CD4-positive, alpha-beta T cell (primary cell): Measurements from ENCODE around the gene FGFR1OP2. TPM values are rescaled to one million over a fixed set of nuclear protein-coding genes. Genes with fewer than 3 reads are reported as not detected.

Experiments
- ATAC-seq: fragments of 200-7000 bp; cut with Tn5 transposase; one replicate; pipeline ENCODE4 v1.10.0; 2022; ENCODE audit warnings: mild to moderate bottlenecking; ENCODE audit not compliant: poor library complexity
- CTCF ChIA-PET: fragments of 350-600 bp; sonication (Branson Sonifier 250); formaldehyde crosslinking; loops from one replicate; lab custom pipeline; 2021; ENCODE audit warnings: antibody characterized with exemption, inconsistent platforms; lab: Charles Lee
- POLR2A ChIA-PET: fragments of 350-600 bp; sonication (Branson Sonifier 250); formaldehyde crosslinking; loops from one replicate; lab custom pipeline; 2021; ENCODE audit warnings: antibody characterized with exemption, inconsistent platforms; lab: Charles Lee
- DNase-seq, 14 experiments: peaks; one replicate each; pipeline ENCODE4 v3.0.0-alpha.2; 2013 to 2020; ENCODE audit warnings: mixed read lengths in 2 of 14
- H3K27ac ChIP-seq, 2 donors: one replicate each; pipeline versions ENCODE4 v1.5.1 to v1.7.0; 2013; ENCODE audit warnings: low read length in 2 of 2, low read depth in 1 of 2, mild to moderate bottlenecking in 1 of 2
- H3K27me3 ChIP-seq, 2 experiments: 1 replicate in 1 of 2; 2 replicates in 1 of 2; pipeline versions ENCODE4 v1.6.1 to v1.7.0; 2013; ENCODE audit warnings: low read length in 2 of 2, control low read depth in 1 of 2, mild to moderate bottlenecking in 1 of 2, moderate library complexity in 1 of 2; ENCODE audit not compliant: insufficient read depth in 2 of 2, control insufficient read depth in 1 of 2
- H3K36me3 ChIP-seq: one replicate; pipeline ENCODE4 v1.6.1; 2013; ENCODE audit warnings: low read length, control low read depth; ENCODE audit not compliant: insufficient read depth
- H3K4me1 ChIP-seq: one replicate; pipeline ENCODE4 v1.6.1; 2013; ENCODE audit warnings: low read length, control low read depth; ENCODE audit not compliant: insufficient read depth
- H3K4me3 ChIP-seq: one replicate; pipeline ENCODE4 v1.5.1; 2013; ENCODE audit warnings: mild to moderate bottlenecking, low read length, moderate library complexity
- H3K9me3 ChIP-seq, 2 experiments: 1 replicate in 1 of 2; 2 replicates in 1 of 2; pipeline versions ENCODE4 v1.6.1 to v1.7.0; 2013; ENCODE audit warnings: low read length in 2 of 2, mild to moderate bottlenecking in 2 of 2, control low read depth in 1 of 2, moderate library complexity in 1 of 2; ENCODE audit not compliant: control insufficient read depth in 1 of 2, insufficient read depth in 1 of 2
- H3K27ac Mint-ChIP-seq: one replicate; pipeline ENCODE4 v1.8.0; 2020; ENCODE audit warnings: mixed read lengths
- H3K27me3 Mint-ChIP-seq: one replicate; pipeline ENCODE4 v1.8.0; 2021; ENCODE audit warnings: mixed read lengths
- H3K36me3 Mint-ChIP-seq: one replicate; pipeline ENCODE4 v1.8.0; 2021; ENCODE audit warnings: low read depth, mixed read lengths
- H3K4me1 Mint-ChIP-seq: one replicate; pipeline ENCODE4 v1.8.0; 2021; ENCODE audit warnings: low read depth, mixed read lengths
- H3K4me3 Mint-ChIP-seq: one replicate; pipeline ENCODE4 v1.8.0; 2020; ENCODE audit warnings: mild to moderate bottlenecking, mixed read lengths
- H3K9me3 Mint-ChIP-seq: one replicate; pipeline ENCODE4 v1.8.0; 2020; ENCODE audit warnings: mixed read lengths
- intact Hi-C, 2 experiments: fragments of 100-400 bp; cut with DNase I in 1 of 2; cut with micrococcal nuclease in 1 of 2; formaldehyde crosslinking; loops; one replicate each; pipeline versions ENCODE4 v1.15.1 to v1.9.0; 2023 to 2025; cut with DNase I, micrococcal nuclease
- total RNA-seq, 174 experiments: library from RNA in 2 of 174; stranded (reverse) in 2 of 174; gene quantifications; one replicate each; pipeline ENCODE4 v1.2.3 and lab custom pipeline; 2021 to 2026
- TF ChIP-seq, protein P1 (sequence below): fragments of 200-600 bp; IDR thresholded peaks from one replicate; pipeline ENCODE4 v1.8.0; 2022; ENCODE audit warnings: antibody characterized with exemption, mild to moderate bottlenecking

The FGFR1OP2 gene
- total RNA-seq, 2 experiments from 2014 or later = 44.8 to 46.8 TPM

DNA sequence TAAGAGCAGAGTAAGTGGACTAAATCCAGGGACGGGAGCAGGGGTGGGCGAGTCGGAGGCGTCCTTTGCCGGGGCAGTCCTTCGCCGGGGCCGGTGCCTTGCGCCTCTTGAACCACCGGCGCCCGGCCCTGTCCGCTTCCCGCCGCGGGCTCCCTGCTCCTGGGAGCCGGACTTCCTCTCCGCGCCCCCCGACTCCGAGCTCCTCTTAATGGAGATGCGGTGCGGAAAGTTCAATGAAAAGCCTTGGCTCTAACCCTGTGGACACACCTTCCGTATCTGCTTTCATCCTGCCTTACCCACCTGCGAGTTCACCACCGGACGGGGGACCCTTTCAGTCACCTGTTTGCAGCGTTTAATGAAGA, 412 bp downstream of the FGFR1OP2 start:
- Histone ChIP-seq H3K9me3 (no peaks in the 10 kb centered on the region), H3K27ac (peak overlapping the region; percentile 94 to 95), H3K4me1 (peaks cover 27% of the 10 kb centered on the region), H3K36me3 (peaks cover 2% of the 10 kb centered on the region), H3K4me3 (peak overlapping the region; percentile 71), H3K27me3 (no peaks in the 10 kb centered on the region)
- peak overlapping the region; percentile 86 for H3K27ac Mint-ChIP-seq
- peaks cover 80% of the 10 kb centered on the region for H3K4me1 Mint-ChIP-seq
- POLR2A ChIA-PET = interaction anchor here (0.6 to 2.2 kb wide), 5 partner anchors 15 to 306 kb away, joined by 3 to 10 read pairs (median 5); partner anchors contain the start of genes MED21, STK38L and TM7SF3
- ATAC-seq (peak; percentile 4), DNase-seq (peak in 6 of 14 experiments; percentile 9 to 51 (median 22))
- TF ChIP-seq, protein P1, sequence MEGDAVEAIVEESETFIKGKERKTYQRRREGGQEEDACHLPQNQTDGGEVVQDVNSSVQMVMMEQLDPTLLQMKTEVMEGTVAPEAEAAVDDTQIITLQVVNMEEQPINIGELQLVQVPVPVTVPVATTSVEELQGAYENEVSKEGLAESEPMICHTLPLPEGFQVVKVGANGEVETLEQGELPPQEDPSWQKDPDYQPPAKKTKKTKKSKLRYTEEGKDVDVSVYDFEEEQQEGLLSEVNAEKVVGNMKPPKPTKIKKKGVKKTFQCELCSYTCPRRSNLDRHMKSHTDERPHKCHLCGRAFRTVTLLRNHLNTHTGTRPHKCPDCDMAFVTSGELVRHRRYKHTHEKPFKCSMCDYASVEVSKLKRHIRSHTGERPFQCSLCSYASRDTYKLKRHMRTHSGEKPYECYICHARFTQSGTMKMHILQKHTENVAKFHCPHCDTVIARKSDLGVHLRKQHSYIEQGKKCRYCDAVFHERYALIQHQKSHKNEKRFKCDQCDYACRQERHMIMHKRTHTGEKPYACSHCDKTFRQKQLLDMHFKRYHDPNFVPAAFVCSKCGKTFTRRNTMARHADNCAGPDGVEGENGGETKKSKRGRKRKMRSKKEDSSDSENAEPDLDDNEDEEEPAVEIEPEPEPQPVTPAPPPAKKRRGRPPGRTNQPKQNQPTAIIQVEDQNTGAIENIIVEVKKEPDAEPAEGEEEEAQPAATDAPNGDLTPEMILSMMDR = no peak
- H3K9me3 Mint-ChIP-seq = no peaks in the 10 kb centered on the region
- peaks cover 37% of the 10 kb centered on the region for H3K36me3 Mint-ChIP-seq
- CTCF ChIA-PET = interaction anchor here (0.9 to 1.3 kb wide), 2 partner anchors 33 to 76 kb away, joined by 3 to 6 read pairs; partner anchors contain the start of gene TM7SF3
- intact Hi-C loops = loop anchor here (1.0 to 5.0 kb wide), 3 partner anchors 34 to 369 kb away; no protein-coding TSS in a partner anchor
- H3K4me3 Mint-ChIP-seq = peak overlapping the region; percentile 90
- no peaks in the 10 kb centered on the region for H3K27me3 Mint-ChIP-seq

GRCh38 chr12:26939192-26939832, 1.0 kb downstream of the FGFR1OP2 start:
- Histone ChIP-seq H3K4me1 (peaks cover 27% of the 10 kb centered on the region), H3K27ac (peak overlapping the region; percentile 94 to 95), H3K36me3 (peaks cover 2% of the 10 kb centered on the region), H3K9me3 (no peaks in the 10 kb centered on the region), H3K27me3 (no peaks in the 10 kb centered on the region), H3K4me3 (peak overlapping the region; percentile 71)
- POLR2A ChIA-PET = interaction anchor here (0.7 to 2.2 kb wide), 4 partner anchors 14 to 83 kb away, joined by 3 to 10 read pairs (median 6); partner anchors contain the start of genes MED21 and TM7SF3
- peak in 3 of 14 experiments; percentile 31 to 43 (median 35) for DNase-seq
- CTCF ChIA-PET = interaction anchor here (0.9 to 1.3 kb wide), 2 partner anchors 33 to 75 kb away, joined by 3 to 6 read pairs; partner anchors contain the start of gene TM7SF3
- Mint-ChIP-seq H3K4me1 (peaks cover 82% of the 10 kb centered on the region), H3K9me3 (no peaks in the 10 kb centered on the region), H3K27me3 (no peaks in the 10 kb centered on the region), H3K27ac (peak overlapping the region; percentile 86), H3K4me3 (peak overlapping the region; percentile 90), H3K36me3 (peaks cover 40% of the 10 kb centered on the region)
- no peak for ATAC-seq
- TF ChIP-seq, protein P1 = no peak
- intact Hi-C loops = loop anchor here (1.0 to 5.0 kb wide), 3 partner anchors 33 to 368 kb away; no protein-coding TSS in a partner anchor

GRCh38 chr12:26939953-26940352, 1.7 kb downstream of the FGFR1OP2 start:
- no peaks in the 10 kb centered on the region for H3K27me3 Mint-ChIP-seq
- H3K4me1 ChIP-seq = peaks cover 23% of the 10 kb centered on the region
- H3K9me3 Mint-ChIP-seq = no peaks in the 10 kb centered on the region
- DNase-seq = peak in 2 of 14 experiments; percentile 15 to 23
- CTCF ChIA-PET = interaction anchor here (1.3 kb wide), 1 partner anchor 74 kb away, joined by 6 read pairs; the partner anchor contains the start of gene TM7SF3
- peak overlapping the region; percentile 94 to 95 for H3K27ac ChIP-seq
- intact Hi-C loops = loop anchor here (1.0 to 5.0 kb wide), 4 partner anchors 32 to 767 kb away; no protein-coding TSS in a partner anchor
- H3K27ac Mint-ChIP-seq = peak overlapping the region; percentile 86
- H3K27me3 ChIP-seq = no peaks in the 10 kb centered on the region
- peaks cover 37% of the 10 kb centered on the region for H3K36me3 Mint-ChIP-seq
- H3K4me3 Mint-ChIP-seq = peak overlapping the region; percentile 90
- POLR2A ChIA-PET = interaction anchor here (1.0 to 2.2 kb wide), 3 partner anchors 32 to 83 kb away, joined by 5 to 10 read pairs (median 6); partner anchors contain the start of genes MED21 and TM7SF3
- ATAC-seq = no peak
- TF ChIP-seq, protein P1 = no peak
- peaks cover under 1% of the 10 kb centered on the region for H3K36me3 ChIP-seq
- H3K4me1 Mint-ChIP-seq = peaks cover 82% of the 10 kb centered on the region
- peak overlapping the region; percentile 71 for H3K4me3 ChIP-seq
- H3K9me3 ChIP-seq = no peaks in the 10 kb centered on the region
